ENCODE data around the gene CDKN2B-AS1.

DNA sequence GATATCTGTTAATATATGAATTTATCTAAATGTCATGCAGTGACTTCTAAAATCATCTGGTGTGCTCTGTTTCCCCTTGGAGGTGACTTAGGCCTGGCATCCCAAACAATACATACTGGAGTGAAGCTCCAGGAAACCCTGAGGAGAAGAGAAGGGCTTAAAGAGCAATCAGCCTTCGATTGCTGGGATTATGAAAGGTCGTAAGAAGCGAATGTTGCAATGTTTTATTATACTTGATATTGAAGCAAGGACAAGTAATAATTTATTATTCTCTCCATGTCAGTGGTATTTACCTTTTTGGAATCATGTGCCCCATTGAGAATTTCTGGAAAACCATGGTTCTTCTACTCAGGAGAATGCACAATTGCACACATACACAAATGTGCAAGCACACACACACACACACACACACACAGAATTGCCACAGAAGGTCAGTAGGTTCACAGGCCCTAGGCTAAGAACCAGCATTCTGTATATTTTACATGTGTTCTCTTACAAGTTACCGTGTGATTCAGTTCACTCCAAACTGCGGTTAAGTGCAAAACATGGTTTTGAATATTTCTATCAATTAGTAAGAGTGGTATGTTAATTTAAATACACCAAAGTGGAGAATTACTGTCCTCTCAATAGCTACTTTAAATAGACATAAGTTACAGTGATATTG is 93.6 kb downstream of the CDKN2B-AS1 start:
- TF ChIP-seq, protein P1, sequence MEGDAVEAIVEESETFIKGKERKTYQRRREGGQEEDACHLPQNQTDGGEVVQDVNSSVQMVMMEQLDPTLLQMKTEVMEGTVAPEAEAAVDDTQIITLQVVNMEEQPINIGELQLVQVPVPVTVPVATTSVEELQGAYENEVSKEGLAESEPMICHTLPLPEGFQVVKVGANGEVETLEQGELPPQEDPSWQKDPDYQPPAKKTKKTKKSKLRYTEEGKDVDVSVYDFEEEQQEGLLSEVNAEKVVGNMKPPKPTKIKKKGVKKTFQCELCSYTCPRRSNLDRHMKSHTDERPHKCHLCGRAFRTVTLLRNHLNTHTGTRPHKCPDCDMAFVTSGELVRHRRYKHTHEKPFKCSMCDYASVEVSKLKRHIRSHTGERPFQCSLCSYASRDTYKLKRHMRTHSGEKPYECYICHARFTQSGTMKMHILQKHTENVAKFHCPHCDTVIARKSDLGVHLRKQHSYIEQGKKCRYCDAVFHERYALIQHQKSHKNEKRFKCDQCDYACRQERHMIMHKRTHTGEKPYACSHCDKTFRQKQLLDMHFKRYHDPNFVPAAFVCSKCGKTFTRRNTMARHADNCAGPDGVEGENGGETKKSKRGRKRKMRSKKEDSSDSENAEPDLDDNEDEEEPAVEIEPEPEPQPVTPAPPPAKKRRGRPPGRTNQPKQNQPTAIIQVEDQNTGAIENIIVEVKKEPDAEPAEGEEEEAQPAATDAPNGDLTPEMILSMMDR (IDR thresholded peaks at IDR 0.05), result no peak
- no peak for TF ChIP-seq EZH2 (IDR thresholded peaks at IDR 0.05; ENCODE audit: borderline replicate concordance, insufficient read depth, low read depth, low read length, poor library complexity, severe bottlenecking)
